Gastroesophageal sphincter (tissue), 3 donors: Measurements from ENCODE around the gene RASGRP4.
"Not testable (repeated sequence)": the region's sequence is repeated elsewhere in the genome, so short reads cannot be mapped to it uniquely, and the experiment has no call there.

Experiments
- CTCF ChIP-seq, 4 experiments: fragments of 200-600 bp in 2 of 4; fragments of 450-650 bp in 2 of 4; sonication (generic) in 1 of 4; IDR thresholded peaks; one replicate each; pipeline ENCODE4 v1.5.1; 2017 to 2019; ENCODE audit warnings: antibody characterized with exemption in 4 of 4, mild to moderate bottlenecking in 2 of 4, moderate library complexity in 2 of 4
- EP300 ChIP-seq: sonication (generic); formaldehyde crosslinking; IDR thresholded peaks from one replicate; pipeline ENCODE4 v1.6.1; 2017; ENCODE audit warnings: antibody characterized with exemption, mild to moderate bottlenecking
- POLR2A ChIP-seq, 2 donors: fragments of 450-650 bp; IDR thresholded peaks; one replicate each; pipeline ENCODE4 v1.6.1; 2017; ENCODE audit warnings: antibody characterized with exemption in 2 of 2, mild to moderate bottlenecking in 2 of 2, moderate library complexity in 1 of 2
- POLR2AphosphoS5 ChIP-seq: sonication (generic); formaldehyde crosslinking; IDR thresholded peaks from one replicate; pipeline ENCODE4 v1.6.1; 2017; ENCODE audit warnings: antibody characterized with exemption

DNA sequence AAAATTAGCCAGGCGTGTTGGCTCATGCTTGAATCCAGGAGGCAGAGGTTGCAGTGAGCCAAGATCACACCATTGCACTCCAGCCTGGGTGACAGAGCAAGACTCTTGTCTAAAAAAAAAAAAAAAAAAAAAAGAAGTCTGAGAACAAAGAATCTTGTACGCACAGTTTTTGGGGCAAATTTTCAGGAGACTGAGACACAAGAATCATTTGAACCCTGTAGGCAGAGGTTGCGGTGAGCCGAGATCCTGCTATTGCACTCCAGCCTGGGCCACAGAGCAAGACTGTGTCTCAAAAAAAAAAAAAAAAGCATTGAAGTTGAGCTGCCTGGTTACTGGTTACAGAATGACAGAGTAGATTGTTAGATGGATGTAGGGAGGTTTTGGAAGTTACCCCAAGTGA is 46.7 kb upstream of the RASGRP4 start:
- not testable (repeated sequence) for TF ChIP-seq CTCF (IDR thresholded peaks at IDR 0.05); POLR2A (IDR thresholded peaks at IDR 0.05); POLR2AphosphoS5; EP300
